HepG2 (cell line): ENCODE measurements around the gene RASA2. TPM values are rescaled to one million over a fixed set of nuclear protein-coding genes. Genes with fewer than 3 reads are reported as not detected.

Source experiments
- ATAC-seq: fragments of 200-7000 bp; cut with Tn5 transposase; 3 replicates; pipeline ENCODE4 v1.9.1; 2020; ENCODE audit warnings: mild to moderate bottlenecking, moderate library complexity
- BruUV-seq: library from RNA; stranded (reverse); fragments of 400-500 nt; replicated peaks from 2 replicates; lab custom pipeline; 2021; lab: Mats Ljungman, UMichigan
- CTCF ChIA-PET: fragments of 300-600 bp; formaldehyde crosslinking; extraction: SDS; loops from one replicate; lab custom pipeline; 2021; ENCODE audit warnings: low total read pairs, inconsistent platforms, low intra/inter-chr PET ratio; lab: Yijun Ruan, JAX
- POLR2A ChIA-PET: fragments of 350-600 bp; sonication (Branson Sonifier 250); formaldehyde crosslinking; loops from one replicate; lab custom pipeline; 2020; ENCODE audit warnings: antibody characterized with exemption, inconsistent platforms; lab: Yijun Ruan, JAX
- DNase-seq: peaks from one replicate; pipeline ENCODE4 v3.0.0-alpha.2; 2015; ENCODE audit warnings: low spot score
- FAIRE-seq: peaks from 3 replicates; lab custom pipeline; 2011; peaks lifted over from hg19 to GRCh38; lab: Jason Lieb, UNC
- H2AFZ ChIP-seq: one replicate; pipeline ENCODE4 v1.6.1; 2011; ENCODE audit warnings: low read length, inconsistent platforms
- H3K27ac ChIP-seq: fragments of 300-600 bp; 3 replicates; pipeline ENCODE4 v1.8.0; 2011; ENCODE audit warnings: mixed run types, mild to moderate bottlenecking, mixed read lengths, low read length, inconsistent platforms; ENCODE audit not compliant: insufficient read depth; ENCODE audit errors: extremely low read length
- H3K27me3 ChIP-seq, 2 experiments: fragments of 200-600 bp in 1 of 2; 2 replicates in 1 of 2; 3 replicates in 1 of 2; pipeline versions ENCODE4 v1.6.0 to v1.8.0; 2011; ENCODE audit warnings: low read length in 2 of 2, mild to moderate bottlenecking in 2 of 2, moderate library complexity in 2 of 2, inconsistent platforms in 1 of 2; ENCODE audit not compliant: insufficient read depth in 2 of 2, control insufficient read depth in 1 of 2
- H3K36me3 ChIP-seq, 2 experiments: fragments of 200-600 bp in 1 of 2; replicated peaks in 1 of 2; 2 replicates in 1 of 2; 3 replicates in 1 of 2; pipeline versions ENCODE4 v1.5.1 to v1.8.0; 2011; ENCODE audit warnings: low read length in 2 of 2, inconsistent platforms in 1 of 2; ENCODE audit not compliant: insufficient read depth in 2 of 2, control insufficient read depth in 1 of 2
- H3K4me1 ChIP-seq: 2 replicates; pipeline ENCODE4 v1.5.1; 2012; ENCODE audit warnings: low read length, inconsistent platforms; ENCODE audit not compliant: insufficient read depth
- H3K4me2 ChIP-seq: 2 replicates; pipeline ENCODE4 v1.6.0; 2011; ENCODE audit warnings: low read depth, low read length, inconsistent platforms
- H3K4me3 ChIP-seq, 3 experiments: fragments of 200-600 bp in 1 of 3; sonication (generic), shearing (Covaris generic) in 1 of 3; replicated peaks in 1 of 3; 2 replicates each; pipeline ENCODE4 v1.5.1; 2011 to 2016; ENCODE audit warnings: low read length in 3 of 3, inconsistent platforms in 2 of 3, low read depth in 2 of 3, mild to moderate bottlenecking in 2 of 3, control low read depth in 1 of 3, mixed read lengths in 1 of 3; ENCODE audit not compliant: insufficient read depth in 1 of 3
- H3K79me2 ChIP-seq: one replicate; pipeline ENCODE4 v1.6.1; 2011; ENCODE audit warnings: low read length, inconsistent platforms; ENCODE audit not compliant: insufficient read depth
- H3K9ac ChIP-seq: 2 replicates; pipeline ENCODE4 v1.6.0; 2011; ENCODE audit warnings: mild to moderate bottlenecking, low read depth, low read length, inconsistent platforms; ENCODE audit not compliant: insufficient read depth
- H3K9me3 ChIP-seq: 2 replicates; pipeline ENCODE4 v1.5.1; 2012; ENCODE audit warnings: mild to moderate bottlenecking, low read length
- H4K20me1 ChIP-seq: 2 replicates; pipeline ENCODE4 v1.6.0; 2011; ENCODE audit warnings: inconsistent platforms, mild to moderate bottlenecking, low read length, moderate library complexity; ENCODE audit not compliant: insufficient read depth
- ARID5B ChIP-seq: IDR thresholded peaks from 2 replicates; pipeline ENCODE4 v1.4.0; 2020; ENCODE audit warnings: mild to moderate bottlenecking, missing genetic modification reagents
- HMG20A ChIP-seq: IDR thresholded peaks from 2 replicates; pipeline ENCODE4 v1.6.1; 2016; ENCODE audit warnings: borderline replicate concordance
- MAX ChIP-seq: IDR thresholded peaks from 2 replicates; pipeline ENCODE4 v1.6.1; 2012; ENCODE audit warnings: inconsistent platforms
- MTA3 ChIP-seq: sonication (generic); formaldehyde crosslinking; IDR thresholded peaks from 2 replicates; pipeline ENCODE4 v1.4.0; 2020; ENCODE audit warnings: missing genetic modification reagents
- SRF ChIP-seq: IDR thresholded peaks from 2 replicates; pipeline ENCODE4 v1.6.1; 2011; ENCODE audit warnings: mild to moderate bottlenecking, low read depth, low read length, moderate library complexity
- ZNF530 ChIP-seq: sonication (generic); formaldehyde crosslinking; IDR thresholded peaks from 2 replicates; pipeline ENCODE4 v1.5.0; 2020; ENCODE audit warnings: low read depth, mild to moderate bottlenecking, missing genetic modification reagents
- ZSCAN20 ChIP-seq: sonication (generic); formaldehyde crosslinking; IDR thresholded peaks from 2 replicates; pipeline ENCODE4 v1.4.0; 2020; ENCODE audit warnings: missing genetic modification reagents, mild to moderate bottlenecking, borderline replicate concordance
- WGBS: methylation state at CpG from one replicate; pipeline ENCODE4 v1.1.6; 2017; ENCODE audit warnings: low lambda C conversion rate; 5-methylcytosine and 5-hydroxymethylcytosine counted together
- in situ Hi-C: cut with HindIII; loops from 2 replicates; pipeline ENCODE4 v1.10.0; 2017; ENCODE audit warnings: low pct_unique_long_range_greater_than_20kb; ENCODE audit not compliant: extremely low pct_ligation_motif_present
- intact Hi-C: fragments of 100-400 bp; cut with micrococcal nuclease; formaldehyde crosslinking; loops from one replicate; pipeline ENCODE4 v1.10.0; 2022; ENCODE audit not compliant: unreplicated experiment
- polyA plus RNA-seq, 8 experiments: library from polyadenylated mRNA; depleted of rRNA in 3 of 8; stranded (reverse) in 7 of 8; unstranded in 1 of 8; fragments of >200 nt; fragmentation: Illumina TruSeq in 4 of 8; extraction: Trizol in 4 of 8; gene quantifications; 2 replicates each; pipeline versions ENCODE4 v1.2.1 to v1.2.3, GENCODE V29; 2011 to 2016; ENCODE audit warnings: low read depth in 4 of 8, missing spikeins in 1 of 8, mixed read lengths in 1 of 8; ENCODE audit not compliant: insufficient read depth in 1 of 8
- total RNA-seq, 5 experiments: library from RNA; depleted of rRNA; stranded (reverse); fragments of >200 nt; fragmentation: Illumina TruSeq; extraction: Trizol; gene quantifications; 2 replicates each; pipeline ENCODE4 v1.2.3, GENCODE V29; 2016; ENCODE audit warnings: low read depth in 1 of 5
- TF ChIP-seq, protein P1 (sequence below), 2 experiments: fragments of 450-650 bp in 1 of 2; sonication (generic) in 1 of 2; formaldehyde crosslinking in 1 of 2; IDR thresholded peaks; 2 replicates each; pipeline versions ENCODE4 v1.6.1 to v1.8.0; 2016 to 2022; ENCODE audit warnings: antibody characterized with exemption in 1 of 2, mild to moderate bottlenecking in 1 of 2, missing genetic modification reagents in 1 of 2

The RASA2 gene
- total and polyA plus RNA-seq, 2 of the 13 experiments (the other 11 are each of a cell fraction or from before 2014, with no cell fraction given): 5.4 to 8.5 TPM

DNA sequence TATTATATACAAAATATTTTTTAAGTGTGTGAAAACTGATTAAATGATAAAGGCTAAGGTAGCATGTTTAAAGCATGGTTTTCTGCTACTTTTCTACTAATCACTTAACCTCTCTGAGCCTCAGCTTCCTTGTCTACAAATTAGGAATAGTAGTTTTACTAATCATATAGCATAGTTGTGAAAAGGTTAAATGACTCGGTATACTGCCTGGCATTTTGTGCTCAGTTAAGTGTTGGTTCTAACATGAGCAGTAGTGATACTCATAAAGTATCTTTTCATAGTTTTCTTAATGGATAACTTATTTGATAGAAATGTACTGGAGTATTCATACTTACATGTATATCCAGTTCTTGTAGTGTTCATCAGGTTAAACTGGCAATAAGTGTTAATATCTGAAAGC, 13.6 kb downstream of the RASA2 start (continued):
- TF ChIP-seq, protein P1, sequence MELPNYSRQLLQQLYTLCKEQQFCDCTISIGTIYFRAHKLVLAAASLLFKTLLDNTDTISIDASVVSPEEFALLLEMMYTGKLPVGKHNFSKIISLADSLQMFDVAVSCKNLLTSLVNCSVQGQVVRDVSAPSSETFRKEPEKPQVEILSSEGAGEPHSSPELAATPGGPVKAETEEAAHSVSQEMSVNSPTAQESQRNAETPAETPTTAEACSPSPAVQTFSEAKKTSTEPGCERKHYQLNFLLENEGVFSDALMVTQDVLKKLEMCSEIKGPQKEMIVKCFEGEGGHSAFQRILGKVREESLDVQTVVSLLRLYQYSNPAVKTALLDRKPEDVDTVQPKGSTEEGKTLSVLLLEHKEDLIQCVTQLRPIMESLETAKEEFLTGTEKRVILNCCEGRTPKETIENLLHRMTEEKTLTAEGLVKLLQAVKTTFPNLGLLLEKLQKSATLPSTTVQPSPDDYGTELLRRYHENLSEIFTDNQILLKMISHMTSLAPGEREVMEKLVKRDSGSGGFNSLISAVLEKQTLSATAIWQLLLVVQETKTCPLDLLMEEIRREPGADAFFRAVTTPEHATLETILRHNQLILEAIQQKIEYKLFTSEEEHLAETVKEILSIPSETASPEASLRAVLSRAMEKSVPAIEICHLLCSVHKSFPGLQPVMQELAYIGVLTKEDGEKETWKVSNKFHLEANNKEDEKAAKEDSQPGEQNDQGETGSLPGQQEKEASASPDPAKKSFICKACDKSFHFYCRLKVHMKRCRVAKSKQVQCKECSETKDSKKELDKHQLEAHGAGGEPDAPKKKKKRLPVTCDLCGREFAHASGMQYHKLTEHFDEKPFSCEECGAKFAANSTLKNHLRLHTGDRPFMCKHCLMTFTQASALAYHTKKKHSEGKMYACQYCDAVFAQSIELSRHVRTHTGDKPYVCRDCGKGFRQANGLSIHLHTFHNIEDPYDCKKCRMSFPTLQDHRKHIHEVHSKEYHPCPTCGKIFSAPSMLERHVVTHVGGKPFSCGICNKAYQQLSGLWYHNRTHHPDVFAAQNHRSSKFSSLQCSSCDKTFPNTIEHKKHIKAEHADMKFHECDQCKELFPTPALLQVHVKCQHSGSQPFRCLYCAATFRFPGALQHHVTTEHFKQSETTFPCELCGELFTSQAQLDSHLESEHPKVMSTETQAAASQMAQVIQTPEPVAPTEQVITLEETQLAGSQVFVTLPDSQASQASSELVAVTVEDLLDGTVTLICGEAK (IDR thresholded peaks at IDR 0.05): no peak
- TF ChIP-seq, protein P1 (CRISPR knock-in tag; IDR thresholded peaks at IDR 0.05): no peak
- TF ChIP-seq MTA3: no peak

DNA sequence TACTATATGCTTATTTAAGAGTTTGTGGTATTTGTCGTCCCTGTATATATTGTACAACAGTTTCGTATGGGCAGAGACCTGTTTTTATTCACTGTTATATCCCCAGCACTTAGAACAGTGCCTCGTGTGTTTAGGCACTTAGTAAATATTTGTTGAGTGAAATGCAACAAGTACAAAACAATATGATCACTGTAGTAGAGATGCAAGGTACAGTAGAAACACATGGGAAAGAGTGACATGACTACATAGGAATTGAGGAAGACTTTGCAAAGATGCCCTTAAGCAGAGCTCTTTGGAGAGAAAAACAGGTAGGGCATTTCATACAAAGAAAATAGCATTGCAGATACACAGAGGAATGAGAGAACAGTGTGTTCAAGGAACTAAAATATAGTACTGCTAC, 18.3 kb downstream of the RASA2 start:
- BruUV-seq: no TSS peak
- Histone ChIP-seq H3K79me2 (peaks cover 75% of the 10 kb centered on the region), H3K4me3 (no peak overlapping the region), H3K27ac (peak overlapping the region; percentile 60), H3K4me1 (peaks cover 58% of the 10 kb centered on the region), H3K36me3 (no peaks in the 10 kb centered on the region; a peak in 1 of 5 replicates), H3K9me3 (no peaks in the 10 kb centered on the region), H3K27me3 (no peaks in the 10 kb centered on the region), H3K9ac (0 out of 2 replicates have a peak overlapping the region, but pooled peaks have one; percentile 31), H2AFZ (no peak overlapping the region), H4K20me1 (no peaks in the 10 kb centered on the region; the same call in 1 of the 2 replicates), H3K4me2 (peak overlapping the region; percentile 30)
- in situ Hi-C loops: no loop called here
- intact Hi-C loops: no loop called here
- no peak for FAIRE-seq
- ChIA-PET CTCF (no interaction called here), POLR2A (interaction anchor here (1.0 kb wide), 1 partner anchor 17 kb away, joined by 4 read pairs; no protein-coding TSS in a partner anchor)
- peak; percentile 97 for ATAC-seq
- 26% methylated on average over 3 of the region's 3 CpGs for WGBS
- DNase-seq: peak; percentile 82
- TF ChIP-seq HMG20A (CRISPR knock-in tag) (peak; percentile 78; the same call in 1 of the 2 replicates), ARID5B (CRISPR knock-in tag) (peak; percentile 70), ZNF530 (no peak), ZSCAN20 (CRISPR knock-in tag) (no peak), SRF (no peak), MAX (peak; percentile 35; the same call in 1 of the 2 replicates)
